ENCODE measurements around the gene STAG1.
"Not testable (repeated sequence)": the region's sequence is repeated elsewhere in the genome, so short reads cannot be mapped to it uniquely, and the experiment has no call there.

The STAG1 gene

GRCh38 chr3:136651581-136651980, 100.6 kb downstream of the STAG1 start:
- DNase-seq: no peak

- DNase-seq: no peak
These were observed 101.7 kb downstream of the STAG1 start for GRCh38 chr3:136650461-136650860.

- no peak for DNase-seq
These were observed 106.3 kb downstream of the STAG1 start for GRCh38 chr3:136645915-136646314.

GRCh38 chr3:136644212-136644611, 108.0 kb downstream of the STAG1 start:
- DNase-seq: no peak

GRCh38 chr3:136643380-136643779, 108.8 kb downstream of the STAG1 start:
- DNase-seq: not testable (repeated sequence)

- DNase-seq: no peak
These were observed 109.5 kb downstream of the STAG1 start for GRCh38 chr3:136642711-136643110.

- no peak for DNase-seq
These were observed 113.1 kb downstream of the STAG1 start for GRCh38 chr3:136639069-136639468.

- no peak for DNase-seq
These were observed 115.0 kb downstream of the STAG1 start for GRCh38 chr3:136637176-136637575.

DNA sequence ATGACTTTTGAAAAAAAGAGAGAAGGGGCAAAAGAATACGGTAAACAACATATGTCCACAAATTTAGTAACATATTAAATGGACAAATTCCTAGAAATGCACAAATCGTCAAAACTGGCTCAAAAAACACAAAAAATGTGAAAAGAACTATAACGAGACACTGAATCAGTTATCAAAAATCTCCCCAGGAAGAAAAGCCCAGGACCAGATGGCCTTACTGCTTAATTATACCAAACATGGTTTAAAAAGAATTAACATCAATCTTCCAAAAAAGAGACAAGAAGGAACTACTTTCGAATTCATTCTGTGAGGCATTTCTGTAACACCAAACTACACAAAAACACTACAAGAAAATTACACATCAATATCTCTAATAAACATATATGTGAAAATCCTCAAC, 117.4 kb downstream of the STAG1 start:
- DNase-seq: no peak

DNA sequence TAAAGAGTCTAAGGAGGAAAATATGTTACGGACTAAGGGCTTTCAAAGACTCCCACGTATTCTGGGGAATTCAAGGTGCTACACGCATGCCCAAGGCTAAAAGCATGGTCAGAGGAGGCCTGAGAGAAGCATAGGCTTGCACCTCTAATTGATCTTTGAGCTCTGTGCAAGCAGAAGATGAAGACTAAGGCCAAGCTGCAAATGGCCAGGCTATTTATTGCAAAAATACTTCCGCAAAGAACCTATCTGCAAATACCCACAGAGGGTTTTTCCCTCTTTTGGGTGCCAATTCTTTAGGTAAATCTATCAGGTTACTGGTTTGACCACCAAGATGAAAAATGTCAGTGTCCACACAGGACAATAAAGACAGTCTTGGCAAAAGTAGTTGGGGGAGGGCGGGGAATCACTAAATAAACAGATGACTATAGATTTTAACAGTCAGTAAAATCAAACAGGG, 119.5 kb downstream of the STAG1 start:
- DNase-seq: no peak

DNA sequence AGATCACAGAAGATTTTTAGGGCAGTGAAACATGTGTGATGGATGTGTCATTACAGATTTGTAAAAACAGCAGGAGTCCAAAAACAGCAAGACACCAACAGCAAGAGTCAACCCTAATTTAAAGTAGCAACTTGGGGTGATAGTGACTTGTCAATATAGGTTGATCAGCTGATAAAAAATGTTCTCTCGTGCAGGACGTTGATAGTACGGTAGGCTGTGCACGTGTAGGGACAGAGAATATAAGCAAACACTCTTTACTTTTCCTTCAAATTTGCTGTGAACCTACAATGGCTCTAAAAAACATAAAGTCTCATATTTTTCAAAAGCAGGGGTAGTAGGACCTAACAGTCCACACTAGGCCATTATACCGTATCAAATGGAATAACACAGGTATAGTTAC, 120.8 kb downstream of the STAG1 start:
- no peak for DNase-seq

GRCh38 chr3:136630915-136631314, 121.3 kb downstream of the STAG1 start:
- DNase-seq: no peak

DNA sequence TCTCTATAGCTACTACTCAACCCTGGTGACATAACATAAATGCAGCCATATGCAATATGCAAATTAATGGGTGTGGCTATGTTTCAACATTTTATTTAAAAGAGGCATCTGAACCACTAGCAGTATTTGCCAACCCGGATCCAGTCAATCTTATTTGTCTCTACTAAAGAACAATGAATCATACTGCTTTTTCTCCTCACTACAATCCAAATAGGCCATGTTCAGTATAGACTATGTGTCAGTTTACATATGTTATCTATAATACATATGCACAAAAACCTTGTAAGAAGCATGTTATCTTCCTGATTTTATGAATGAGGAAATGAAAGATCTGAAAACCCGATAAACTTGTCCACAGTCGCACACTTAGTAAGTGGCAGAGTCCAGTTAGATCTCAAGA, 125.7 kb downstream of the STAG1 start:
- DNase-seq: no peak

DNA sequence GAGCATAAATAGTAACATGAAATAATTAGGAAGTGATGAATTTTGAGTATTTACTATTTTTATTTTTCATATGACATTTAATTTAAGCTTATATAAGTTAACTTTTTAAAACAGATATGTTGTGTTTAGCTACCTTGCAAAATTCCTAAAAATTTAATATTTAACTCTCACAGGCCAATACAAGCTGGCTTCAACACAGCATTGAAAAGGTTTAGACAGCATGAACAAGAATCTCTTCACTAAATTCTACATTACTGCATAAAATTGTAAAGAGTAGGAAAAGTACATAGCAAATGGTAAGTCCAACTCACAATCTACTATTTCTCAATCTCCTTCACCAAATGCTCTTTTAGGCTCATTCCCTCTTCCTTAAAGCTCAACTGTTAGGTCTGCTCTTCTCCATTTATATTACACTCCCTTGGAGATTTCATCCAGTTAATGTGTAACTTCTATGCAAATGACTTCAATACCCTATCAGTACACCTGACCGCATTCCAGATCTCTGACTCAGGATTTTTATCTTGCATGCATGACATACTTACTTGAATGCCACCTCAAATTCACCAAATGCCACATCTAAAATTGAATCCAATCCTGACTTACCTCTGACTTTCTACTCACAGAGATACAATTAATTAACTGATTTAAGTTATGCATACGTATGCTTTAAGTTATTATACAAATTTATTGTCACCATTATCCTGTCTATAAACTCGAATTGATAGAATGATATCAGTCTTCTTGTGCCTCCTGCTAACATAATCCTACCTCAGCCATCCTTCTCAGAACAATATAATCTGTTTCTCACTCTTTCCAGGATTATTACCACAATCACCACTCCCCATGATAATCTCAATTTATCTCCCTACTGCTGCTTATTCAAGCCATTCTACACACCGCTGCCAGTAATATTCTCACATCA, 127.0 kb downstream of the STAG1 start:
- DNase-seq: no peak

GRCh38 chr3:136624371-136624770, 127.8 kb downstream of the STAG1 start:
- no peak for DNase-seq

GRCh38 chr3:136621628-136622027, 130.6 kb downstream of the STAG1 start:
- no peak for DNase-seq

- DNase-seq: no peak
These were observed 131.7 kb downstream of the STAG1 start for GRCh38 chr3:136620436-136620835.

- DNase-seq: not testable (repeated sequence)
These were observed 134.1 kb downstream of the STAG1 start for GRCh38 chr3:136617969-136618525.

DNA sequence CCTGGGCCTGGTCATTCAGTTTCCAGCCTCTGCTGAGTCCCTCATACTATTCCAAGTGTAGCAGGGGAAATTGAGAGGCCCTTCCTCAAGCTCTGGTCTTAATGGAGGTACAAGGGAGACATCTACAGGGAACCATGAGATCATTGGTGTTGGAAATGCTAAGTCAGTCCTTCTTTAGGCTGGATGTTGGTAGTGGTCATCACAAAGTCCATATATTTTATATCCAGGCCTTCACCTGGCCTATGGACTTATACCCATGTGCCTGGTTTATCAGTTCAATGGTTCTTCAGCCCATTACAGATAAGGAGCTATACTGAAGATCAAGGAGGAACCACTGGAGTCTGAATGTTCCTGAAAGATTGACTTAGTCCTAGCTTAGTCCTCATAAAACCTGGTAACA, 135.0 kb downstream of the STAG1 start:
- DNase-seq: no peak

- DNase-seq: no peak
These were observed 139.7 kb downstream of the STAG1 start for GRCh38 chr3:136612512-136612911.

- no peak for DNase-seq
These were observed 145.2 kb downstream of the STAG1 start for GRCh38 chr3:136606990-136607389.

DNA sequence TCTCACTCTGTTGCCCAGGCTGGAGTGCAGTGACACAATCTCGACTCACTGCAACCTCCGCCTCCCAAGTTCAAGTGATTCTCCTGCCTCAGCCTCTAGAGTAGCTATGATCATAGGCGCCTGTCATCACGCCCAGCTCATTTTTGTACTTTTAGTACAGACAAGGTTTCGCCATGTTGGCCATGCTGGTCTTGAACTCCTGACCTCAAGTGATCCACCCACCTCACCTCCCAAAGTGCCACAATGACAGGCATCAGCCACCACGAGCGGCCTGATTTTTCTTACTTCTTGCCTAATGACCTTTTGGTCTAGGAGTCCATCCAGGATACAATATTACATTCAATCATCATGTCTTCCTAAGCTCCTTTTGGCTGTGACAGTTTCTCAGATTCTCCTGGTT, 146.0 kb downstream of the STAG1 start:
- DNase-seq: not testable (repeated sequence)

DNA sequence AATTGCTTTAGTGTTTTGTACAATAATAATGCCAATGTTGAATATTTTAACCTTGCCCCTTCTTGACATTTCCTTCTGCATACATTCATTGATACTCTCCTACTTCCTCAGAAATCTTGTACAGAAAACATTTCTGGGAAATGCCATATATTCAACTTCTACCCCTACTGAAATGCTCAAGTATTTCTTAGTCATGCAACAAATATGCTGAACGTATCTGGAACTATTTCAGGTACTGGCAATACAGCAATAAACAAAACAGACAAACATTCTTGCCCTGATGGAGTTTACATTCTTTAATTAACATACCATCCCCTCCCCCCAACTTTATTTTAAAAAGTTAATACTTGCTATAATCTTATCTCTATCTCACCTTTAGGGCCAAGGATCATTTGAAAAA, 147.2 kb downstream of the STAG1 start:
- no peak for DNase-seq

Measured in anterior cingulate cortex (tissue), 58 donors.